Left renal pelvis (tissue), 4 donors: ENCODE measurements around the gene PIAS1. TPM values are rescaled to one million over a fixed set of nuclear protein-coding genes. Genes with fewer than 3 reads are reported as not detected.

ENCODE experiments used
- DNase-seq, 4 donors: peaks; one replicate each; pipeline ENCODE4 v3.0.0-alpha.2; 2013; ENCODE audit warnings: low read depth in 4 of 4, low spot score in 3 of 4
- polyA plus RNA-seq, 4 donors: library from polyadenylated mRNA; unstranded; fragments of 120-200 nt; gene quantifications; one replicate each; pipeline ENCODE4 v1.2.1, GENCODE V29; 2013; ENCODE audit not compliant: insufficient read length in 4 of 4

The PIAS1 gene
- polyA plus RNA-seq, 4 donors = 39.4 to 52.0 (median 44.9) TPM

GRCh38 chr15:68061602-68062001 is 7.5 kb downstream of the PIAS1 start:
- no peak for DNase-seq

- no peak for DNase-seq
Observed at GRCh38 chr15:68062214-68062613, 8.1 kb downstream of the PIAS1 start.

GRCh38 chr15:68062946-68063465 is 8.9 kb downstream of the PIAS1 start:
- no peak for DNase-seq

- DNase-seq = no peak
Observed at GRCh38 chr15:68063606-68064005, 9.5 kb downstream of the PIAS1 start.

GRCh38 chr15:68073576-68074288 is 19.6 kb downstream of the PIAS1 start:
- DNase-seq = no peak

- no peak for DNase-seq
Observed at GRCh38 chr15:68075764-68076385, 21.8 kb downstream of the PIAS1 start.

- no peak for DNase-seq
Observed at GRCh38 chr15:68078365-68078764, 24.2 kb downstream of the PIAS1 start.

GRCh38 chr15:68080334-68080733 is 26.2 kb downstream of the PIAS1 start:
- DNase-seq = no peak

GRCh38 chr15:68080783-68081182 is 26.7 kb downstream of the PIAS1 start:
- no peak for DNase-seq

- no peak for DNase-seq
Observed at GRCh38 chr15:68081869-68082505, 27.9 kb downstream of the PIAS1 start.

GRCh38 chr15:68082735-68083134 is 28.6 kb downstream of the PIAS1 start:
- DNase-seq = no peak

GRCh38 chr15:68083463-68083862 is 29.3 kb downstream of the PIAS1 start:
- DNase-seq = no peak

GRCh38 chr15:68085052-68085451 is 30.9 kb downstream of the PIAS1 start:
- no peak for DNase-seq

- no peak for DNase-seq
Observed at GRCh38 chr15:68091743-68092142, 37.6 kb downstream of the PIAS1 start.

- DNase-seq = no peak
Observed at GRCh38 chr15:68096099-68096498, 42.0 kb downstream of the PIAS1 start.

- DNase-seq = no peak
Observed at GRCh38 chr15:68097029-68097428, 42.9 kb downstream of the PIAS1 start.

GRCh38 chr15:68098465-68098864 is 44.4 kb downstream of the PIAS1 start:
- no peak for DNase-seq

- no peak for DNase-seq
Observed at GRCh38 chr15:68100194-68100593, 46.1 kb downstream of the PIAS1 start.

- no peak for DNase-seq
Observed at GRCh38 chr15:68103603-68104002, 49.5 kb downstream of the PIAS1 start.

GRCh38 chr15:68106656-68107055 is 52.5 kb downstream of the PIAS1 start:
- no peak for DNase-seq

GRCh38 chr15:68107142-68107541 is 53.0 kb downstream of the PIAS1 start:
- DNase-seq = no peak

GRCh38 chr15:68112706-68113105 is 58.6 kb downstream of the PIAS1 start:
- no peak for DNase-seq
